K562 (cell line): ENCODE measurements around the gene ADARB2. TPM values are rescaled to one million over a fixed set of nuclear protein-coding genes. Genes with fewer than 3 reads are reported as not detected.

Source experiments
- ATAC-seq: fragments of 200-7000 bp; cut with Tn5 transposase; 3 replicates; pipeline ENCODE4 v1.9.1; 2020; ENCODE audit warnings: moderate library complexity
- BruUV-seq: library from RNA; stranded (reverse); fragments of 400-500 nt; replicated peaks from 2 replicates; lab custom pipeline; 2021; lab: Mats Ljungman, UMichigan
- CTCF ChIA-PET: fragments of 300-600 bp; formaldehyde crosslinking; extraction: SDS; loops from one replicate; lab custom pipeline; 2021; ENCODE audit warnings: low intra/inter-chr PET ratio; lab: Yijun Ruan, JAX
- POLR2A ChIA-PET: fragments of 300-600, 350-650 bp; sonication (Branson Sonifier 250); formaldehyde crosslinking; extraction: SDS; loops from one replicate; lab custom pipeline; 2021; ENCODE audit warnings: antibody characterized with exemption, inconsistent platforms; lab: Yijun Ruan, JAX
- DNase-seq, 4 experiments: peaks; one replicate each; pipeline versions ENCODE4 v3.0.0 to v3.0.0-alpha.2; 2011 to 2018; ENCODE audit warnings: low spot score in 3 of 4, mixed read lengths in 3 of 4; ENCODE audit errors: extremely low read depth in 1 of 4
- FAIRE-seq: peaks from 2 replicates; lab custom pipeline; 2011; peaks lifted over from hg19 to GRCh38; lab: Jason Lieb, UNC
- H2AFZ ChIP-seq: 2 replicates; pipeline ENCODE4 v1.6.0; 2011; ENCODE audit warnings: low read depth, low read length, control low read depth, inconsistent platforms
- H3K27ac ChIP-seq: fragments of 200-600 bp; 3 replicates; pipeline ENCODE4 v1.8.0; 2011; ENCODE audit warnings: low read depth, mild to moderate bottlenecking, control low read depth, inconsistent platforms, low read length, moderate library complexity, mixed read lengths; ENCODE audit errors: extremely low read depth
- H3K27me3 ChIP-seq, 2 experiments: fragments of 300-600 bp in 1 of 2; 2 replicates in 1 of 2; 3 replicates in 1 of 2; pipeline versions ENCODE4 v1.6.0 to v1.8.0; 2011; ENCODE audit warnings: inconsistent platforms in 2 of 2, low read length in 2 of 2, mild to moderate bottlenecking in 1 of 2, mixed read lengths in 1 of 2, moderate library complexity in 1 of 2; ENCODE audit not compliant: control insufficient read depth in 2 of 2, insufficient read depth in 2 of 2
- H3K36me3 ChIP-seq: fragments of 300-600 bp; 3 replicates; pipeline ENCODE4 v1.8.0; 2011; ENCODE audit warnings: mild to moderate bottlenecking, low read length, inconsistent platforms; ENCODE audit not compliant: control insufficient read depth, insufficient read depth
- H3K4me1 ChIP-seq, 2 experiments: fragments of 200-600 bp in 1 of 2; replicated peaks in 1 of 2; 2 replicates in 1 of 2; 3 replicates in 1 of 2; pipeline versions ENCODE4 v1.5.1 to v1.8.0; 2011; ENCODE audit warnings: inconsistent platforms in 2 of 2, low read length in 2 of 2, mild to moderate bottlenecking in 1 of 2, mixed read lengths in 1 of 2, moderate library complexity in 1 of 2; ENCODE audit not compliant: control insufficient read depth in 2 of 2, insufficient read depth in 2 of 2
- H3K4me2 ChIP-seq: 2 replicates; pipeline ENCODE4 v1.6.1; 2011; ENCODE audit warnings: low read length, control low read depth, inconsistent platforms, mixed read lengths; ENCODE audit not compliant: insufficient read depth
- H3K4me3 ChIP-seq: fragments of 200-600 bp; sonication (generic), shearing (Covaris generic); 2 replicates; pipeline ENCODE4 v1.5.1; 2016; ENCODE audit warnings: control low read depth, inconsistent platforms
- H3K79me2 ChIP-seq: fragments of 200-600 bp; 3 replicates; pipeline ENCODE4 v1.8.0; 2011; ENCODE audit warnings: low read length, inconsistent platforms; ENCODE audit not compliant: control insufficient read depth, insufficient read depth
- H3K9ac ChIP-seq, 2 experiments: 2 replicates each; pipeline versions ENCODE4 v1.6.0 to v1.6.1; 2011; ENCODE audit warnings: low read depth in 2 of 2, low read length in 2 of 2, control low read depth in 1 of 2, inconsistent platforms in 1 of 2, mild to moderate bottlenecking in 1 of 2, mixed read lengths in 1 of 2; ENCODE audit not compliant: insufficient read depth in 1 of 2
- H3K9me1 ChIP-seq: one replicate; pipeline ENCODE4 v1.6.0; 2011; ENCODE audit warnings: inconsistent platforms, mild to moderate bottlenecking, low read length, moderate library complexity; ENCODE audit not compliant: control insufficient read depth, insufficient read depth
- H3K9me3 ChIP-seq: replicated peaks from 2 replicates; pipeline ENCODE4 v1.5.1; 2011; ENCODE audit warnings: low read depth, low read length, inconsistent platforms; ENCODE audit not compliant: control insufficient read depth, insufficient read depth
- H4K20me1 ChIP-seq: replicated peaks from 2 replicates; pipeline ENCODE4 v1.6.1; 2011; ENCODE audit warnings: low read length, inconsistent platforms, mixed read lengths; ENCODE audit not compliant: control insufficient read depth, insufficient read depth
- CBX1 ChIP-seq: sonication (generic); IDR thresholded peaks from 2 replicates; pipeline ENCODE4 v1.6.1; 2016; ENCODE audit warnings: antibody characterized with exemption, low read depth, mild to moderate bottlenecking
- CHD4 ChIP-seq: fragments of 200-600 bp; sonication (generic); IDR thresholded peaks from 3 replicates; pipeline ENCODE4 v1.6.1; 2012; ENCODE audit warnings: low read depth, mild to moderate bottlenecking, mixed read lengths, low read length, inconsistent platforms; ENCODE audit not compliant: insufficient read depth, insufficient replicate concordance, poor library complexity, severe bottlenecking
- CREB3L1 ChIP-seq: fragments of 450-650 bp; IDR thresholded peaks from 2 replicates; pipeline ENCODE4 v1.6.1; 2014; ENCODE audit warnings: low read depth, mild to moderate bottlenecking, moderate library complexity, borderline replicate concordance
- DNMT1 ChIP-seq: fragments of 450-650 bp; IDR thresholded peaks from 2 replicates; pipeline ENCODE4 v1.6.1; 2016; ENCODE audit warnings: antibody characterized with exemption, mild to moderate bottlenecking
- FOXA3 ChIP-seq, 2 experiments: fragments of 450-650 bp in 1 of 2; sonication (generic) in 1 of 2; formaldehyde crosslinking; IDR thresholded peaks in 1 of 2; conservative IDR thresholded peaks in 1 of 2; 2 replicates each; pipeline versions ENCODE4 v1.4.0 to v1.8.0; 2020 to 2022; ENCODE audit warnings: mild to moderate bottlenecking in 2 of 2, missing genetic modification reagents in 1 of 2
- MLX ChIP-seq, 2 experiments: fragments of 450-650 bp in 1 of 2; sonication (generic) in 1 of 2; formaldehyde crosslinking; conservative IDR thresholded peaks; 2 replicates each; pipeline versions ENCODE4 v1.4.0 to v1.8.1; 2020 to 2022; ENCODE audit warnings: mild to moderate bottlenecking in 1 of 2, missing genetic modification reagents in 1 of 2
- NCOR1 ChIP-seq: fragments of 450-650 bp; IDR thresholded peaks from 2 replicates; pipeline ENCODE4 v1.6.1; 2016; ENCODE audit warnings: mild to moderate bottlenecking, moderate library complexity
- THAP12 ChIP-seq: fragments of 250-450 bp; sonication (Bioruptor Pico); IDR thresholded peaks from 2 replicates; pipeline ENCODE4 v1.9.0; 2021; ENCODE audit warnings: mild to moderate bottlenecking, inconsistent platforms
- ZZZ3 ChIP-seq: fragments of 450-650 bp; IDR thresholded peaks from 2 replicates; pipeline ENCODE4 v1.6.1; 2016; ENCODE audit warnings: antibody characterized with exemption, mild to moderate bottlenecking, moderate library complexity
- whole genome bisulfite sequencing: fragments of 100-300 bp; shearing (Covaris generic); methylation state at CpG from one replicate; pipeline ENCODE4 v1.1.6; 2016; ENCODE audit warnings: low coverage, mixed read lengths; ENCODE audit not compliant: insufficient coverage; ENCODE audit errors: missing lambda C conversion rate; 5-methylcytosine and 5-hydroxymethylcytosine counted together
- in situ Hi-C: fragments of 300-500 bp; cut with MboI; formaldehyde crosslinking; loops from 4 replicates; pipeline ENCODE4 v1.15.0; 2018; ENCODE audit warnings: inconsistent platforms, mixed read lengths
- intact Hi-C: fragments of 100-400 bp; cut with micrococcal nuclease; formaldehyde crosslinking; loops from 2 replicates; pipeline ENCODE4 v1.14.2; 2022
- polyA plus RNA-seq, 8 experiments: library from polyadenylated mRNA; depleted of rRNA in 4 of 8; stranded (reverse) in 5 of 8; unstranded in 3 of 8; fragments of >200 nt; fragmentation: Nextera tagmentation in 2 of 8; fragmentation: Illumina TruSeq in 1 of 8; extraction: Ambion mirVana in 2 of 8; extraction: Trizol in 1 of 8; gene quantifications; 2 replicates each; pipeline versions ENCODE4 v1.2.1 to v1.2.3, GENCODE V29; 2011 to 2014; ENCODE audit warnings: inconsistent platforms in 1 of 8, missing spikeins in 1 of 8
- total RNA-seq, 7 experiments: library from RNA; depleted of rRNA in 6 of 7; stranded (reverse); fragments of >200 nt in 6 of 7; fragmentation: Illumina TruSeq in 2 of 7; extraction: Trizol in 2 of 7; gene quantifications; 2 replicates each; pipeline versions ENCODE4 v1.2.1 to v1.2.3, GENCODE V29; 2011 to 2021; ENCODE audit warnings: low replicate concordance in 1 of 7
- TF ChIP-seq, protein P1 (sequence below): fragments of 450-650 bp; conservative IDR thresholded peaks from 2 replicates; pipeline ENCODE4 v1.6.1; 2016; ENCODE audit warnings: missing genetic modification characterization, low read depth, mild to moderate bottlenecking, missing compliant biosample characterization, moderate library complexity

Gene ADARB2
- total and polyA plus RNA-seq, 9 of the 15 experiments (the other 6 are each of a cell fraction or from before 2014, with no cell fraction given): not detected

DNA sequence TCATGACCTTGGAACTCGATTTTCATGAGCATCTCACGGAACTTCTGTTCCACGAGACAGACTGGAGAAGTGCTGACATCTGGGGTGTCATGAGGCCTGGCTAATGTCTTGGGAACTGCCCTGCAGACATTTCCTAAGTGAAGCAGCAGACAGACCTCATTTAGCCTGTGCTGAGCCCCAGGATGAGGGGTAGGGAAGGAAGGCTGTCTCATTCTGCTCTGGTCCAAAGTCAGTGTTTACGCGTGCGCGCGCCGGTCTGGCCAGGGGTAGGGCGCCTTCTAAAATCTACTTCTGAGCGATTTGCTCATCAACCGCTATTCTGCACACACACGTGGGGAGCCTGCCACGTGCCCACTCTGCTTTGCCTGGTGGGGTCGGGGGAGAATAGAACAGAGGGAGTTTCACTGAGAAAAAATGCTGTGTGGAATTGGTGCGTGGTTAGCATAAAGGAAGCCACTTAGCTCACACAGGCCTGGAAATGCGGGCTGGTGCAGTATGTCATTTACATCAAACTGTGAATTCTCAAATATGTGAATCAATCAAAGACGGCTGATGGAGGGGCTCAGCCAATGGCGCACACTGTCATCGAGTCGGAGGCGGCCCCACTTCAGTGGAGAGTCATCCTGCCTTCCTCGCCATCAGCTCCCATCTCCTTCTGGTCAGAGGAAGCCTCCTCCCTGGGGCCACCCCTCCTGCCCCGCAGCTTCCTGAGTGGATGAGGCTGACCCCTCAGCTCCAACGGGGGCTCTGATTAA, 335.1 kb downstream of the ADARB2 start:
- H3K36me3 ChIP-seq: no peaks in the 10 kb centered on the region
- CTCF ChIA-PET: no interaction called here
- no peak overlapping the region for H3K4me2 ChIP-seq
- in situ Hi-C loops (no loop called here), intact Hi-C loops (no loop called here)
- H4K20me1 ChIP-seq: 0 out of 2 replicates have a peak, but pooled peaks cover 6% of the 10 kb centered on the region
- no peak overlapping the region for H2AFZ ChIP-seq
- BruUV-seq: no TSS peak
- peaks cover 0 to 4% of the 10 kb centered on the region in 2 experiments; a peak in 2 of 5 replicates for H3K4me1 ChIP-seq
- POLR2A ChIA-PET: interaction anchor here (1.4 to 2.1 kb wide), 2 partner anchors 10 kb away, joined by 9 read pairs; no protein-coding TSS in a partner anchor
- no peak overlapping the region for H3K27ac ChIP-seq
- no peaks in the 10 kb centered on the region for H3K9me3 ChIP-seq
- peaks cover 17 to 79% of the 10 kb centered on the region in 2 experiments for H3K27me3 ChIP-seq
- 3% methylated on average over 25 of the region's 25 CpGs for WGBS
- no peak for ATAC-seq
- DNase-seq: no peak
- no peak for FAIRE-seq
- no peak overlapping the region for H3K4me3 ChIP-seq
- no peak overlapping the region for H3K9ac ChIP-seq
- no peaks in the 10 kb centered on the region for H3K9me1 ChIP-seq
- H3K79me2 ChIP-seq: no peaks in the 10 kb centered on the region
- no peak for TF ChIP-seq FOXA3 (CRISPR knock-in tag; conservative IDR thresholded peaks at IDR 0.05 in 1 of 2, IDR thresholded peaks at IDR 0.05 in 1 of 2)
- no peak for TF ChIP-seq CHD4
- TF ChIP-seq, protein P1, sequence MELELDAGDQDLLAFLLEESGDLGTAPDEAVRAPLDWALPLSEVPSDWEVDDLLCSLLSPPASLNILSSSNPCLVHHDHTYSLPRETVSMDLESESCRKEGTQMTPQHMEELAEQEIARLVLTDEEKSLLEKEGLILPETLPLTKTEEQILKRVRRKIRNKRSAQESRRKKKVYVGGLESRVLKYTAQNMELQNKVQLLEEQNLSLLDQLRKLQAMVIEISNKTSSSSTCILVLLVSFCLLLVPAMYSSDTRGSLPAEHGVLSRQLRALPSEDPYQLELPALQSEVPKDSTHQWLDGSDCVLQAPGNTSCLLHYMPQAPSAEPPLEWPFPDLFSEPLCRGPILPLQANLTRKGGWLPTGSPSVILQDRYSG (tag): no peak
- no peak for TF ChIP-seq CREB3L1
- TF ChIP-seq ZZZ3: no peak
- no peak for TF ChIP-seq CBX1
- no peak for TF ChIP-seq NCOR1
- TF ChIP-seq DNMT1: no peak
- TF ChIP-seq THAP12 (CRISPR knock-in tag): no peak
- TF ChIP-seq MLX (CRISPR knock-in tag; conservative IDR thresholded peaks at IDR 0.05): no peak
